ENCODE measurements around the gene PITHD1. TPM values are rescaled to one million over a fixed set of nuclear protein-coding genes. Genes with fewer than 3 reads are reported as not detected.

Gene PITHD1
- total RNA-seq, 1 experiment from 2014 or later, result 30.6 TPM

- BruUV-seq (replicated peaks), result no TSS peak
- no peak overlapping the region for H3K4me3 Mint-ChIP-seq (ENCODE audit: low read depth, unreplicated experiment)
- no peak for DNase-seq
- H3K27me3 Mint-ChIP-seq (ENCODE audit: unreplicated experiment), result no peaks in the 10 kb centered on the region
- peaks cover 95% of the 10 kb centered on the region for H3K36me3 Mint-ChIP-seq (ENCODE audit: insufficient read depth, unreplicated experiment)
- peaks cover 3% of the 10 kb centered on the region for H3K4me1 Mint-ChIP-seq (ENCODE audit: low read depth, unreplicated experiment)
- CTCF ChIA-PET, result no interaction called here
- no peaks in the 10 kb centered on the region for H3K9me3 Mint-ChIP-seq (ENCODE audit: low read depth, unreplicated experiment)
- H3K27ac Mint-ChIP-seq (ENCODE audit: unreplicated experiment), result peak overlapping the region; percentile 52
- no peak for TF ChIP-seq CTCF (IDR thresholded peaks at IDR 0.05; ENCODE audit: unreplicated experiment)
- intact Hi-C loops (cut with micrococcal nuclease; ENCODE audit: unreplicated experiment), result no loop called here
These were observed 18.5 kb downstream of the PITHD1 start for GRCh38 chr1:23796466-23797271.

- H3K4me1 Mint-ChIP-seq (ENCODE audit: low read depth, unreplicated experiment), result no peaks in the 10 kb centered on the region
- DNase-seq, result no peak
- H3K27ac Mint-ChIP-seq (ENCODE audit: unreplicated experiment), result no peak overlapping the region
- no TSS peak for BruUV-seq (replicated peaks)
- H3K36me3 Mint-ChIP-seq (ENCODE audit: insufficient read depth, unreplicated experiment), result peaks cover 84% of the 10 kb centered on the region
- intact Hi-C loops (cut with micrococcal nuclease; ENCODE audit: unreplicated experiment), result no loop called here
- no peaks in the 10 kb centered on the region for H3K9me3 Mint-ChIP-seq (ENCODE audit: low read depth, unreplicated experiment)
- no peaks in the 10 kb centered on the region for H3K27me3 Mint-ChIP-seq (ENCODE audit: unreplicated experiment)
- CTCF ChIA-PET, result interaction anchor here (1.7 kb wide), 1 partner anchor 119 kb away, joined by 5 read pairs; no protein-coding TSS in a partner anchor
- TF ChIP-seq CTCF (IDR thresholded peaks at IDR 0.05; ENCODE audit: unreplicated experiment), result no peak
- H3K4me3 Mint-ChIP-seq (ENCODE audit: low read depth, unreplicated experiment), result no peak overlapping the region
These were observed 19.5 kb downstream of the PITHD1 start for GRCh38 chr1:23797478-23798448.

- no TSS peak for BruUV-seq (replicated peaks)
- intact Hi-C loops (cut with micrococcal nuclease; ENCODE audit: unreplicated experiment), result no loop called here
- no peak for DNase-seq
- CTCF ChIA-PET, result interaction anchor here (1.7 kb wide), 1 partner anchor 118 kb away, joined by 5 read pairs; no protein-coding TSS in a partner anchor
- peak overlapping the region; percentile 83 for H3K4me3 Mint-ChIP-seq (ENCODE audit: low read depth, unreplicated experiment)
- H3K4me1 Mint-ChIP-seq (ENCODE audit: low read depth, unreplicated experiment), result no peaks in the 10 kb centered on the region
- H3K27me3 Mint-ChIP-seq (ENCODE audit: unreplicated experiment), result no peaks in the 10 kb centered on the region
- H3K36me3 Mint-ChIP-seq (ENCODE audit: insufficient read depth, unreplicated experiment), result peaks cover 75% of the 10 kb centered on the region
- peak overlapping the region; percentile 93 for H3K27ac Mint-ChIP-seq (ENCODE audit: unreplicated experiment)
- H3K9me3 Mint-ChIP-seq (ENCODE audit: low read depth, unreplicated experiment), result no peaks in the 10 kb centered on the region
- no peak for TF ChIP-seq CTCF (IDR thresholded peaks at IDR 0.05; ENCODE audit: unreplicated experiment)
These were observed 20.5 kb downstream of the PITHD1 start for GRCh38 chr1:23798662-23799142.

GRCh38 chr1:23799255-23799569, 21.0 kb downstream of the PITHD1 start:
- TF ChIP-seq CTCF (IDR thresholded peaks at IDR 0.05; ENCODE audit: unreplicated experiment), result no peak
- no peaks in the 10 kb centered on the region for H3K9me3 Mint-ChIP-seq (ENCODE audit: low read depth, unreplicated experiment)
- H3K27me3 Mint-ChIP-seq (ENCODE audit: unreplicated experiment), result no peaks in the 10 kb centered on the region
- H3K4me3 Mint-ChIP-seq (ENCODE audit: low read depth, unreplicated experiment), result peak overlapping the region; percentile 83
- peak overlapping the region; percentile 93 for H3K27ac Mint-ChIP-seq (ENCODE audit: unreplicated experiment)
- peaks cover 70% of the 10 kb centered on the region for H3K36me3 Mint-ChIP-seq (ENCODE audit: insufficient read depth, unreplicated experiment)
- no TSS peak for BruUV-seq (replicated peaks)
- CTCF ChIA-PET, result interaction anchor here (0.5 to 1.7 kb wide), 7 partner anchors 8 to 884 kb away, joined by 3 to 5 read pairs (median 4); partner anchors contain the start of gene LYPLA2
- intact Hi-C loops (cut with micrococcal nuclease; ENCODE audit: unreplicated experiment), result no loop called here
- no peaks in the 10 kb centered on the region for H3K4me1 Mint-ChIP-seq (ENCODE audit: low read depth, unreplicated experiment)
- DNase-seq, result no peak

Data from Calu3 (cell line).